CD4-positive, alpha-beta T cell (primary cell): ENCODE results near the gene TNS3. TPM values are rescaled to one million over a fixed set of nuclear protein-coding genes. Genes with fewer than 3 reads are reported as not detected.

Source experiments
- ATAC-seq: fragments of 200-7000 bp; cut with Tn5 transposase; one replicate; pipeline ENCODE4 v1.10.0; 2022; ENCODE audit warnings: mild to moderate bottlenecking; ENCODE audit not compliant: poor library complexity
- CTCF ChIA-PET: fragments of 350-600 bp; sonication (Branson Sonifier 250); formaldehyde crosslinking; loops from one replicate; lab custom pipeline; 2021; ENCODE audit warnings: antibody characterized with exemption, inconsistent platforms; lab: Charles Lee
- POLR2A ChIA-PET: fragments of 350-600 bp; sonication (Branson Sonifier 250); formaldehyde crosslinking; loops from one replicate; lab custom pipeline; 2021; ENCODE audit warnings: antibody characterized with exemption, inconsistent platforms; lab: Charles Lee
- DNase-seq, 14 experiments: peaks; one replicate each; pipeline ENCODE4 v3.0.0-alpha.2; 2013 to 2020; ENCODE audit warnings: mixed read lengths in 2 of 14
- H3K27ac ChIP-seq, 2 donors: one replicate each; pipeline versions ENCODE4 v1.5.1 to v1.7.0; 2013; ENCODE audit warnings: low read length in 2 of 2, low read depth in 1 of 2, mild to moderate bottlenecking in 1 of 2
- H3K27me3 ChIP-seq, 2 experiments: 1 replicate in 1 of 2; 2 replicates in 1 of 2; pipeline versions ENCODE4 v1.6.1 to v1.7.0; 2013; ENCODE audit warnings: low read length in 2 of 2, control low read depth in 1 of 2, mild to moderate bottlenecking in 1 of 2, moderate library complexity in 1 of 2; ENCODE audit not compliant: insufficient read depth in 2 of 2, control insufficient read depth in 1 of 2
- H3K36me3 ChIP-seq: one replicate; pipeline ENCODE4 v1.6.1; 2013; ENCODE audit warnings: low read length, control low read depth; ENCODE audit not compliant: insufficient read depth
- H3K4me1 ChIP-seq: one replicate; pipeline ENCODE4 v1.6.1; 2013; ENCODE audit warnings: low read length, control low read depth; ENCODE audit not compliant: insufficient read depth
- H3K4me3 ChIP-seq: one replicate; pipeline ENCODE4 v1.5.1; 2013; ENCODE audit warnings: mild to moderate bottlenecking, low read length, moderate library complexity
- H3K9me3 ChIP-seq, 2 experiments: 1 replicate in 1 of 2; 2 replicates in 1 of 2; pipeline versions ENCODE4 v1.6.1 to v1.7.0; 2013; ENCODE audit warnings: low read length in 2 of 2, mild to moderate bottlenecking in 2 of 2, control low read depth in 1 of 2, moderate library complexity in 1 of 2; ENCODE audit not compliant: control insufficient read depth in 1 of 2, insufficient read depth in 1 of 2
- H3K27ac Mint-ChIP-seq: one replicate; pipeline ENCODE4 v1.8.0; 2020; ENCODE audit warnings: mixed read lengths
- H3K27me3 Mint-ChIP-seq: one replicate; pipeline ENCODE4 v1.8.0; 2021; ENCODE audit warnings: mixed read lengths
- H3K36me3 Mint-ChIP-seq: one replicate; pipeline ENCODE4 v1.8.0; 2021; ENCODE audit warnings: low read depth, mixed read lengths
- H3K4me1 Mint-ChIP-seq: one replicate; pipeline ENCODE4 v1.8.0; 2021; ENCODE audit warnings: low read depth, mixed read lengths
- H3K4me3 Mint-ChIP-seq: one replicate; pipeline ENCODE4 v1.8.0; 2020; ENCODE audit warnings: mild to moderate bottlenecking, mixed read lengths
- H3K9me3 Mint-ChIP-seq: one replicate; pipeline ENCODE4 v1.8.0; 2020; ENCODE audit warnings: mixed read lengths
- CTCF ChIP-seq: fragments of 200-600 bp; IDR thresholded peaks from one replicate; pipeline ENCODE4 v1.8.0; 2022; ENCODE audit warnings: antibody characterized with exemption, mild to moderate bottlenecking
- intact Hi-C, 2 experiments: fragments of 100-400 bp; cut with DNase I in 1 of 2; cut with micrococcal nuclease in 1 of 2; formaldehyde crosslinking; loops; one replicate each; pipeline versions ENCODE4 v1.15.1 to v1.9.0; 2023 to 2025; cut with DNase I, micrococcal nuclease
- total RNA-seq, 174 experiments: library from RNA in 2 of 174; stranded (reverse) in 2 of 174; gene quantifications; one replicate each; pipeline ENCODE4 v1.2.3 and lab custom pipeline; 2021 to 2026

The TNS3 gene
- total RNA-seq, 2 experiments from 2014 or later, result 0.16 to 0.47 TPM

- Histone ChIP-seq H3K4me3 (no peak overlapping the region), H3K4me1 (no peaks in the 10 kb centered on the region), H3K27me3 (no peaks in the 10 kb centered on the region), H3K27ac (no peak overlapping the region), H3K9me3 (peaks cover 0 to 21% of the 10 kb centered on the region in 2 experiments), H3K36me3 (no peaks in the 10 kb centered on the region)
- no peak for TF ChIP-seq CTCF
- Mint-ChIP-seq H3K36me3 (no peaks in the 10 kb centered on the region), H3K9me3 (no peaks in the 10 kb centered on the region), H3K4me3 (no peak overlapping the region), H3K27ac (no peak overlapping the region), H3K27me3 (no peaks in the 10 kb centered on the region), H3K4me1 (no peaks in the 10 kb centered on the region)
- intact Hi-C loops, result no loop called here
- POLR2A ChIA-PET, result no interaction called here
- CTCF ChIA-PET, result no interaction called here
- no peak for DNase-seq
- ATAC-seq, result no peak
Measured at GRCh38 chr7:47439181-47439667, 142.7 kb downstream of the TNS3 start.

- POLR2A ChIA-PET, result no interaction called here
- ATAC-seq, result no peak
- intact Hi-C loops, result no loop called here
Measured at GRCh38 chr7:47438411-47439029, 143.4 kb downstream of the TNS3 start.

GRCh38 chr7:47435889-47436312 lies 146.0 kb downstream of the TNS3 start:
- Mint-ChIP-seq H3K27ac (no peak overlapping the region), H3K9me3 (no peaks in the 10 kb centered on the region), H3K4me3 (no peak overlapping the region), H3K27me3 (no peaks in the 10 kb centered on the region), H3K36me3 (no peaks in the 10 kb centered on the region), H3K4me1 (no peaks in the 10 kb centered on the region)
- ChIA-PET CTCF (no interaction called here), POLR2A (no interaction called here)
- Histone ChIP-seq H3K27me3 (no peaks in the 10 kb centered on the region), H3K9me3 (peaks cover 0 to 14% of the 10 kb centered on the region in 2 experiments), H3K36me3 (no peaks in the 10 kb centered on the region), H3K4me3 (no peak overlapping the region), H3K4me1 (no peaks in the 10 kb centered on the region), H3K27ac (no peak overlapping the region)
- intact Hi-C loops, result no loop called here
- no peak for TF ChIP-seq CTCF
- ATAC-seq, result no peak
- no peak for DNase-seq

More at GRCh38 chr7:47438411-47439029, 143.4 kb downstream of the TNS3 start:
- Histone ChIP-seq H3K9me3 (peaks cover 0 to 19% of the 10 kb centered on the region in 2 experiments), H3K27me3 (no peaks in the 10 kb centered on the region), H3K36me3 (no peaks in the 10 kb centered on the region), H3K4me1 (no peaks in the 10 kb centered on the region), H3K27ac (no peak overlapping the region), H3K4me3 (no peak overlapping the region)
- Mint-ChIP-seq H3K27me3 (no peaks in the 10 kb centered on the region), H3K4me1 (no peaks in the 10 kb centered on the region), H3K27ac (no peak overlapping the region), H3K9me3 (no peaks in the 10 kb centered on the region), H3K36me3 (no peaks in the 10 kb centered on the region), H3K4me3 (no peak overlapping the region)
- CTCF ChIA-PET, result no interaction called here
- DNase-seq, result no peak
- TF ChIP-seq CTCF, result no peak
